ENCODE data around the gene GTF3C5. TPM values are rescaled to one million over a fixed set of nuclear protein-coding genes. Genes with fewer than 3 reads are reported as not detected.

GTF3C5 gene
- total RNA-seq, 3 donors from 2014 or later, result 43.8 to 74.4 (median 68.2) TPM

GRCh38 chr9:133105461-133105770, 74.6 kb downstream of the GTF3C5 start:
- intact Hi-C loops (cut with DNase I; ENCODE audit: low total_unique reads), result no loop called here
- Histone ChIP-seq H3K4me3 (no peak overlapping the region), H3K9me3 (no peaks in the 10 kb centered on the region), H3K27ac (no peak overlapping the region), H3K27me3 (no peaks in the 10 kb centered on the region), H3K36me3 (peaks cover 25% of the 10 kb centered on the region), H3K4me1 (no peaks in the 10 kb centered on the region)
- TF ChIP-seq CTCF (IDR thresholded peaks at IDR 0.05) (no peak), POLR2A (IDR thresholded peaks at IDR 0.05) (no peak), POLR2AphosphoS5 (IDR thresholded peaks at IDR 0.05) (no peak)
- no peak for DNase-seq (ENCODE audit: low spot score in 2 of 2)

- Histone ChIP-seq H3K4me3 (no peak overlapping the region), H3K4me1 (no peaks in the 10 kb centered on the region), H3K9me3 (no peaks in the 10 kb centered on the region), H3K27me3 (no peaks in the 10 kb centered on the region), H3K27ac (no peak overlapping the region), H3K36me3 (peaks cover 20% of the 10 kb centered on the region)
- intact Hi-C loops (cut with DNase I; ENCODE audit: low total_unique reads), result no loop called here
- DNase-seq (ENCODE audit: low spot score in 2 of 2), result no peak
- no peak for TF ChIP-seq POLR2AphosphoS5 (IDR thresholded peaks at IDR 0.05)
These were observed 75.9 kb downstream of the GTF3C5 start for GRCh38 chr9:133106511-133107244.

GRCh38 chr9:133107245-133107722, 76.5 kb downstream of the GTF3C5 start:
- no peaks in the 10 kb centered on the region for H3K4me1 ChIP-seq
- TF ChIP-seq POLR2A (IDR thresholded peaks at IDR 0.05) (no peak), CTCF (IDR thresholded peaks at IDR 0.05) (no peak), POLR2AphosphoS5 (IDR thresholded peaks at IDR 0.05) (no peak)
- no peaks in the 10 kb centered on the region for H3K9me3 ChIP-seq
- H3K27ac ChIP-seq, result no peak overlapping the region
- intact Hi-C loops (cut with DNase I; ENCODE audit: low total_unique reads), result no loop called here
- no peaks in the 10 kb centered on the region for H3K27me3 ChIP-seq
- peaks cover 19% of the 10 kb centered on the region for H3K36me3 ChIP-seq
- DNase-seq (ENCODE audit: low spot score in 2 of 2), result no peak
- H3K4me3 ChIP-seq, result no peak overlapping the region

Other genes starting within 250 kb of the GTF3C5 start
- 1 to 10 TPM in 2 of 3 donors, under 1 TPM in 1; 0.66 to 2.6 (median 1.0) TPM for gene AK8, start 152.7 kb upstream of the GTF3C5 start, total RNA-seq
- 1 to 10 TPM; 2.9 to 5.4 (median 5.0) TPM for gene SPACA9, start 152.1 kb upstream of the GTF3C5 start, total RNA-seq
- gene TSC1, start 86.4 kb upstream of the GTF3C5 start, total RNA-seq, result 10 to 100 TPM; 38.1 to 61.9 (median 48.2) TPM
- not detected for gene GFI1B, start 52.3 kb upstream of the GTF3C5 start, total RNA-seq
- under 1 TPM; 0.29 to 0.98 (median 0.32) TPM for gene CEL, start 31.0 kb downstream of the GTF3C5 start, total RNA-seq
- 10 to 100 TPM; 52.0 to 94.1 (median 79.3) TPM for gene RALGDS, start 90.2 kb downstream of the GTF3C5 start, total RNA-seq
- gene GBGT1, start 132.9 kb downstream of the GTF3C5 start, total RNA-seq, result 10 to 100 TPM; 14.8 to 21.3 (median 15.0) TPM
- under 1 TPM in 2 of 3 donors, not detected in 1; 0.88 to 0.98 TPM for gene OBP2B, start 178.3 kb downstream of the GTF3C5 start, total RNA-seq
- gene ABO, start 244.2 kb downstream of the GTF3C5 start, total RNA-seq, result 1 to 10 TPM; 1.1 to 3.9 (median 2.8) TPM